HUES48 (cell line): ENCODE data around the gene ASXL2.
"Not testable (repeated sequence)": the region's sequence is repeated elsewhere in the genome, so short reads cannot be mapped to it uniquely, and the experiment has no call there.

Experiments
- H3K27ac ChIP-seq: one replicate; pipeline ENCODE4 v1.7.0; 2013; ENCODE audit warnings: low read depth, low read length, inconsistent platforms
- H3K27me3 ChIP-seq: 2 replicates; pipeline ENCODE4 v1.6.1; 2013; ENCODE audit warnings: mild to moderate bottlenecking, low read length; ENCODE audit not compliant: control insufficient read depth, insufficient read depth
- H3K36me3 ChIP-seq: 2 replicates; pipeline ENCODE4 v1.6.1; 2013; ENCODE audit warnings: low read length; ENCODE audit not compliant: control insufficient read depth, insufficient read depth
- H3K4me1 ChIP-seq: 2 replicates; pipeline ENCODE4 v1.6.1; 2013; ENCODE audit warnings: mild to moderate bottlenecking, low read length; ENCODE audit not compliant: control insufficient read depth, insufficient read depth
- H3K4me3 ChIP-seq: 2 replicates; pipeline ENCODE4 v1.5.1; 2013; ENCODE audit warnings: mild to moderate bottlenecking, low read depth, low read length
- H3K9ac ChIP-seq: 2 replicates; pipeline ENCODE4 v1.6.1; 2013; ENCODE audit warnings: mild to moderate bottlenecking, low read depth, low read length, moderate library complexity
- H3K9me3 ChIP-seq: 2 replicates; pipeline ENCODE4 v1.6.1; 2013; ENCODE audit warnings: low read length; ENCODE audit not compliant: control insufficient read depth, insufficient read depth

ASXL2 gene

DNA sequence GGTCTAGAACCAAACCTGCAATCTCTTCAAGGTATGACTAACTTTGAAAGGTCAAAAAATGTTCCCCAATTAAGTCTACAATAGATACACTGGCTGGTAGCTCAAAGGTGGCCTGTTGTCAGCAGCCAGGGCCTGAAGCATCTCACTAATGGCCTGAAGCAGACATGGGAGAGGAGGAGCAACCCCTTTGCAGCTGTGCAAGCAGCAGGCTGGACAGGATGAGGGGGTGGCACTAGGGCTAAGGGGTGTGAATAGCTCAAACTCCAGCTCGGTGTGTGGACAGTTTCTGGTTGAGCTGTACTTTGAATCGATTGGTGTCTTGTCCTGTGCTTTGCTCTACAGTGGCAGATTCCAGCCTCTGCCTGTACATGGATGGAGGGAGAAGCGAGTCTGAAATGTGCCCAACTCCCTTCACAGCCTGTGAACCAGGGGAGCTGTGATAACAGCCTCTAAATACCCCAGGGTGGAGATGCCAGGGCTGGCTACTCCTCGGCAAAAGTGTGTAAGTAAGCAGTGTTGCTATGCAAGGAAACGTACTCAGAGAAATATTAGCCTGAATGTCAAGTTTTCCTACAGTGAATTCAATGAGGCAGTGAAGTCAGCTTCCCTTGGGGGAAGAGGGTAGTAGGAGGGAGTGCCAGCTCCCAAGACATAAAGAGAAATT is 170.2 kb downstream of the ASXL2 start:
- Histone ChIP-seq H3K9me3 (no peaks in the 10 kb centered on the region), H3K36me3 (no peaks in the 10 kb centered on the region), H3K9ac (no peak overlapping the region), H3K4me3 (no peak overlapping the region), H3K4me1 (no peaks in the 10 kb centered on the region), H3K27me3 (no peaks in the 10 kb centered on the region), H3K27ac (no peak overlapping the region)

DNA sequence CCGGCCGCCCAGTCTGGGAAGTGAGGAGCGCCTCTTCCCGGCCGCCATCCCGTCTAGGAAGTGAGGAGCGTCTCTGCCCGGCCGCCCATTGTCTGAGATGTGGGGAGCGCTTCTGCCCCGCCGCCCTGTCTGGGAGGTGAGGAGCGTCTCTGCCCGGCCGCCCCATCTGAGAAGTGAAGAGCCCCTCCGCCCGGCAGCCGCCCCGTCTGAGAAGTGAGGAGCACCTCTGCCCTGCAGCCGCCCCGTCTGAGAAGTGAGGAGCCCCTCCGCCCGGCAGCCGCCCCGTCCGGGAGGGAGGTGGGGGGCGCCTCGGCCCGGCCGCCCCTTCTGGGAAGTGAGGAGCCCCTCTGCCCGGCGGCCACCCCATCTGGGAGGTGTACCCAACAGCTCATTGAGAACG is 172.7 kb downstream of the ASXL2 start:
- H3K27me3 ChIP-seq, H3K36me3 ChIP-seq, H3K9me3 ChIP-seq, H3K9ac ChIP-seq, H3K27ac ChIP-seq, H3K4me1 ChIP-seq, H3K4me3 ChIP-seq: not testable (repeated sequence)

DNA sequence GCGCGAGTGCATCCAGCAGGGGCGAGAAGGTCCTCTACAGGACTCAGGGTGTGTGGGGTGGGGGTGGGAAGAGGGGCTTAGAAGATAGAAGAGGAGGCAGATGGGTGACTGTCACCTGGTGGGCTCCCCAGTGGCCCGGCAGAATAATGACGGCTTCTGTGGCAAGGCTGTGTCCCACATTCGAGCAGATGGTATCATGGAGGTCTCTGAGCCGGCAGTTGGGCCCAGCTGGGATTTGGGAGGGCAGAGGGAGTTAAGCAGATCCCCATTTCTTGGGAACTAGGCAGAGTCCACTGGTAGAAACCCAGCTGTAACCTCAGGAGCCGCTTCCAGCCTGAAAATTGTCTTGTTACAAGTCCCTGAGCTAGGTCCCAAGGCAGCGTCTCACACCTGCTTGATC is 176.5 kb downstream of the ASXL2 start:
- Histone ChIP-seq H3K9me3 (no peaks in the 10 kb centered on the region), H3K27me3 (0 out of 2 replicates have a peak, but pooled peaks cover 8% of the 10 kb centered on the region), H3K4me1 (peaks cover 12% of the 10 kb centered on the region), H3K36me3 (no peaks in the 10 kb centered on the region), H3K9ac (no peak overlapping the region), H3K27ac (no peak overlapping the region), H3K4me3 (no peak overlapping the region)

DNA sequence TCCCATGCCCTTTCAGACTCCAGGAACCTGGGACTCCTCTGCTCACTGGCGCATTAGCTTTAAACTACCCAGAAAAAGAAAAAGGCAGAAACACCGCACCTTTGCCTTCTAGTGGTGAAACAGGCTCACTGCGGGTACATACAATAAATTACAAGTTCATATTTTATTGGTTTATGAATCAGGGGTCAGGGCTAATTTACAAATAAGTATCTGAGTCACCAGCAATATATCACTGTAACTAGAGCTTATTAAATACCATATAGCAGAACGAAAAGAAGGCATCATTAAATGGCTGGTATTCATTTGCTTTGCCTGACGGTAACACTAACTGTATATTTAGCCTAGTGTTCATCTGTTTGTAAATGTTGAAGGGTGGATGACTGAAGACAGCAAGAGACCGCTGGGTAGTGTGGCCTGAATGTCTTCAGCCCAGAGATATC is 178.0 kb downstream of the ASXL2 start:
- no peak overlapping the region for H3K27ac ChIP-seq
- 0 out of 2 replicates have a peak, but pooled peaks cover 8% of the 10 kb centered on the region for H3K27me3 ChIP-seq

DNA sequence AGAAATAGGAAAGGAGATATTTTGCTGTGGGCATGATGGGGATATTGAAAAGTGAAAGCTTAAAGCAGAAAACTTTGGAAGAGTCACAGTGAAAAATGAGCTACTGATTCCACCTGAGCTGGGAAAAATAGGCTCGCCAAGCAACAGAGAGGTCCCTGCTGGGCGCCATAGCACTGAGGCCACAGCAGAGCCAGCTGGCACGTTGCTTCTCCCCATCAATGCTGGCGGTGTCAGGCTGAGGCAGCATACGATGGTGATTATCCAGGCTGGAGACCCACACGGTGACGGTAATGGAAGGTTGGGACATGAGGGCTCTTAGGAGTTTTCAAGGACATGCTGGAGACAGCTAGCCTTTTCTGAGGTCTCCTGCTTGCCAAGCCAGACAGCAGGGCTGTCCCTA is 179.1 kb downstream of the ASXL2 start:
- H3K27me3 ChIP-seq: 0 out of 2 replicates have a peak, but pooled peaks cover 8% of the 10 kb centered on the region
- peaks cover 12% of the 10 kb centered on the region for H3K4me1 ChIP-seq
- no peaks in the 10 kb centered on the region for H3K36me3 ChIP-seq
- H3K9ac ChIP-seq: no peak overlapping the region
- no peaks in the 10 kb centered on the region for H3K9me3 ChIP-seq
- no peak overlapping the region for H3K27ac ChIP-seq
- H3K4me3 ChIP-seq: no peak overlapping the region

More for the DNA sequence above, 178.0 kb downstream of the ASXL2 start:
- Histone ChIP-seq H3K9me3 (no peaks in the 10 kb centered on the region), H3K4me3 (no peak overlapping the region), H3K36me3 (no peaks in the 10 kb centered on the region), H3K4me1 (peaks cover 12% of the 10 kb centered on the region), H3K9ac (no peak overlapping the region)

DNA sequence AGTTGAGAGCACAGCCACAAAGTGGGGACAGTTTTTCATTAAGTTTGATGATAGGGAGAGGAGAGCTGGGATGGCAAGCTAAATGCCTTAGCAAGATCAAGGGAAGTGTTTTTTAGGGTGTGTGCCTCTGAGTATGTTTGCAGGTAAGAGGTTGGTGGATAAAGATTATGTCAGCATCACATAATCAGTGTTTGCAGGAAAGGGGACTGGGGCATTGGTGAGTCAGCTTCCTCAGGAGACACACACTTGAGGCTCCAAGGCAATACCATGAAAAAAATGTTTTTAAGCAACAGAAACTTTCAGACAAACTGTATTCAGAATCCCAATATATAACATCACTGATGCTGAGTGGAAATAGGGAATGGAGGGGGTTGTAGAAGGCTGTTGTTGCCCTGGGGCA is 179.5 kb downstream of the ASXL2 start:
- Histone ChIP-seq H3K27ac (no peak overlapping the region), H3K27me3 (0 out of 2 replicates have a peak, but pooled peaks cover 8% of the 10 kb centered on the region), H3K36me3 (no peaks in the 10 kb centered on the region), H3K9ac (no peak overlapping the region), H3K4me1 (peaks cover 12% of the 10 kb centered on the region), H3K9me3 (no peaks in the 10 kb centered on the region), H3K4me3 (no peak overlapping the region)

DNA sequence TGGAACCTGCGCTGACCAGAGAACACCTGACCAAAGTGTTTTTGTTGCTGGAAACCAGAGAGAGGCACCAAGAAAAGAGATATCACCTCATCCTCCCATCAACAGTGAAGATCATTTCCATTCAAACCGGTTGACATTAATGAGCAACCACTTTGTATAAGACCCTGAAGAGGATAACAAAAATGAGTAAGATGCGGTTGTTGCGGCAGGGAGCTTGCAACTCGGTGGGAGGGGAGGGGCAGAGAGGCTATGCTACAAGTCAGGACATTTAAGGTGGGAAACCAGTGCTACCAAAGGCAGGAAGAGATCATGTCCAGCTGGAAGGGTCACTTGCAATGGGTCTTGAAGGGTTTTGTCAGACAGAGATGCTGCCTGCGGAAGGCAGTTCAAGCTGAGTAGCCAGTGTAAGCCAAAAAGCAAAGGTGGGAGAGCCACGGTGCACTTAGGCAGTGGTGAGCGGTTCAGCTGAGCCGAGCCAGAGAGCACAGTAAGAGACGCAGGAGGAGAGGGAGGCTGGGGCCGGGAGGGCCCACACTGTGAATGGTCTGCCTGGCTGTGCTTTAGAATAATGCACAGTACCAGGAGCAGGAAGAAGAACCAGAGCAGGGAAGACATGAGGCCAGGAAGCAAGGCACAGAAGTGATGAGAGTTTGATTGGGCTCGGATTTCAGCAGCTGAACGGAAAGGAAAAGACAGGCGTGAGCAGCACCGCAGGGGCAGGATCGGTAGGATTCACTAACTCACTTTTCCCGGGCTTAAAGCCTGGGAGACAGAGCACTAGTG is 180.5 kb downstream of the ASXL2 start:
- 0 out of 2 replicates have a peak, but pooled peaks cover 8% of the 10 kb centered on the region for H3K27me3 ChIP-seq
- no peak overlapping the region for H3K27ac ChIP-seq
- no peaks in the 10 kb centered on the region for H3K36me3 ChIP-seq
- 0 out of 2 replicates have a peak overlapping the region, but pooled peaks have one; percentile 11 for H3K9ac ChIP-seq
- H3K9me3 ChIP-seq: no peaks in the 10 kb centered on the region
- H3K4me3 ChIP-seq: peak overlapping the region; percentile 25; the same call in 1 of the 2 replicates
- H3K4me1 ChIP-seq: peaks cover 12% of the 10 kb centered on the region

DNA sequence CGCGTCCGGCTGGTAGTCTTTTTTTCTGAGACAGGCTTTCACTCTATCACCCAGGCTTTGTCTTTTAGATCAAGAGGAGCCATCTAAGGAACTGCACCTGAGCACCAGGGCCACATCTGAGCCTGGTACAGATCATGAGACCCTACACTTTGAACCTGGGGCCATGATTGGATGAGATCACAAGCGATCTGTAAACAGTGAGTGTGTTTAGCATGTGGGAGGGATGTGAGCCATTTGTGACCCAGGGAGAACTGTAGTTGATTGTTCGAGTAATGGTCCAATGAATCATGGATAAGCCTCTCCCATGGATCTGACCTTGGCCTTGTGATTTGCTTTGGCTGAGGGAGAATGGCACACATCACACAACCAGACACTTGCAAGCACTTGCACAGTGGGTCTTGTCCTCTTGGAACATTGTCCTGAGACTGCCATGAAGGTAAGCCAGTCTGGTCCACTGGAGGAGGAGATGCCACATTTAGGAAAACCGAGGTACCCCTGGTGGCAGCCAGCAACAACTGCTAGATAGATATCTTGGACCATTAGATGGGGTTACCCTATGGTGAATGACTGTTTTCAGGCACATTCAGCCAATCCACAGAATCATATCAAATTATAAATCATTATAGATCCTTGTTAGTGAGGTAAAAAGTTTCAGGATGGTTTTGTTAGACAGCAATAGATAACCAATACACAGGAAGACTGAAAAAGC is 185.4 kb downstream of the ASXL2 start:
- H3K27ac ChIP-seq: no peak overlapping the region
- H3K4me3 ChIP-seq: no peak overlapping the region
- H3K4me1 ChIP-seq: peaks cover 7% of the 10 kb centered on the region
- no peaks in the 10 kb centered on the region for H3K27me3 ChIP-seq
- H3K9me3 ChIP-seq: no peaks in the 10 kb centered on the region
- no peak overlapping the region for H3K9ac ChIP-seq
- H3K36me3 ChIP-seq: no peaks in the 10 kb centered on the region

DNA sequence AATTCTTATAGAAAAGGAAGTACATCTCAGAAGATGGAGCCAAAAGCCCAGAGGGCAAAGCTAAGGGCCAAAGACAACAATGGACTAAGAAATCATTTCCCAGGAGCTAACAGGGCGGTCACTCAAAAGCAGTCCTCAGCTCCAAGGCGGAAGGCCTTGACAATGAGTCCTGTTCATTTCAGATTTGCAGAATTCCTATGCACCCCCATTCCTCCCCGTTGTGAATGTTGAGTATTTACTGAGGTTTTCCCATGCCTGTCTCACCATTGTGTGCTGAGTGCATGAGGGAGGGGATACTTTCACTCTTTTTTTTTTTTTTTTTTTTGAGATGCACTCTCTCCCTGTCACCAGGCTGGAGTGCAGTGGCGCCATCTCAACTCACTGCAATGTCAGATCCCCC is 186.1 kb downstream of the ASXL2 start:
- H3K27ac ChIP-seq: no peak overlapping the region
- no peak overlapping the region for H3K9ac ChIP-seq
- H3K36me3 ChIP-seq: no peaks in the 10 kb centered on the region
- H3K27me3 ChIP-seq: no peaks in the 10 kb centered on the region
- H3K4me3 ChIP-seq: no peak overlapping the region
- no peaks in the 10 kb centered on the region for H3K9me3 ChIP-seq
- H3K4me1 ChIP-seq: no peaks in the 10 kb centered on the region

DNA sequence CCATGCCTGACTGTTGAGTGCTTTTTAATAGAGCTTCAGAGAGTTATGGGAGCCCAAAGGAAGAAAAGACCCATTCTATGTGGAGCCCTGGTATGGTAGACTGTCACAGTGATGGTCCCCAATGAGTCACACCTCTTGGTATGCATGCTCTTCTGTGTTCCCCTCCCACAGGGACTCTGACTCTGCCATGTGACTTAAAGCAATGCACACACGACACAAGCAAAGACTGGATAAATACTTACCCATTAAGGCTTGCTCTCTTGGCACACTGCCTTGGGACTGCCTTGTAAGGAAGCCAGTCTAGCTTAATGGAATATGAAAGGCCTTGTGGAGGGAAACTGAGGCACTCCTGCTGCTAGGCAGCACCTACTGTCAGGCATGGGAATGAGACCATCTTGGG is 188.2 kb downstream of the ASXL2 start:
- Histone ChIP-seq H3K4me3 (no peak overlapping the region), H3K27me3 (no peaks in the 10 kb centered on the region), H3K9me3 (no peaks in the 10 kb centered on the region), H3K27ac (no peak overlapping the region), H3K9ac (no peak overlapping the region), H3K36me3 (no peaks in the 10 kb centered on the region), H3K4me1 (no peaks in the 10 kb centered on the region)

DNA sequence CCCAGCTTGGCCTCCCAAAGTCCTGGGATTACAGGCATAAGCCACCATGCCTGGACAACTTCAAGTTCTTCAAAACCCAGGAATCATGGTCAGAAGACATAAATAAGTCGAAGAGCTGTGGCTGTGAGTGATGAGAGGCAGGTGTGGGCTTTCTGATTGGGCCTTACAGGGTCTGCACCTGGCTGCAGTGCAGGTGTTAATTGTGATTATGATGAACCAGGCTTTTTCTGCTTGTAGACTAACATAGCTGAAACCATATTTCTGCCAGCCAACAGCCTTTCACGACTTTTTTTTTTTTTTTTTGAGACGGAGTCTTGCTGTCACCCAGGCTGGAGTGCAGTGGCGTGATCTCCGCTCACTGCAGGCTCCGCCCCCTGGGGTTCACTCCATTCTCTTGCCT is 190.1 kb downstream of the ASXL2 start:
- H3K27me3 ChIP-seq: no peaks in the 10 kb centered on the region
- no peaks in the 10 kb centered on the region for H3K36me3 ChIP-seq
- no peak overlapping the region for H3K4me3 ChIP-seq
- no peaks in the 10 kb centered on the region for H3K9me3 ChIP-seq
- no peak overlapping the region for H3K9ac ChIP-seq
- no peaks in the 10 kb centered on the region for H3K4me1 ChIP-seq
- H3K27ac ChIP-seq: no peak overlapping the region
